WTC11 (cell line): Measurements from ENCODE around the gene AMN. TPM values are rescaled to one million over a fixed set of nuclear protein-coding genes. Genes with fewer than 3 reads are reported as not detected.

ENCODE experiments used
- CREB1 ChIP-seq: sonication (generic); formaldehyde crosslinking; IDR thresholded peaks from 2 replicates; pipeline ENCODE4 v1.8.0; 2023; ENCODE audit warnings: mild to moderate bottlenecking, missing genetic modification reagents
- CREM ChIP-seq: sonication (generic); formaldehyde crosslinking; IDR thresholded peaks from 2 replicates; pipeline ENCODE4 v1.8.1; 2022; ENCODE audit warnings: mild to moderate bottlenecking, missing genetic modification reagents, moderate library complexity
- ESRRA ChIP-seq: sonication (generic); formaldehyde crosslinking; IDR thresholded peaks from 2 replicates; pipeline ENCODE4 v1.8.1; 2022; ENCODE audit warnings: mild to moderate bottlenecking, missing genetic modification reagents, borderline replicate concordance
- FOXK1 ChIP-seq: sonication (generic); formaldehyde crosslinking; IDR thresholded peaks from 2 replicates; pipeline ENCODE4 v1.8.0; 2022; ENCODE audit warnings: mild to moderate bottlenecking, moderate library complexity, missing genetic modification reagents
- FOXP4 ChIP-seq: sonication (generic); formaldehyde crosslinking; IDR thresholded peaks from 2 replicates; pipeline ENCODE4 v1.8.0; 2022; ENCODE audit warnings: mild to moderate bottlenecking, missing genetic modification reagents
- KAT7 ChIP-seq: sonication (generic); formaldehyde crosslinking; IDR thresholded peaks from 2 replicates; pipeline ENCODE4 v1.8.1; 2023; ENCODE audit warnings: missing genetic modification reagents, mild to moderate bottlenecking, borderline replicate concordance
- NR3C1 ChIP-seq: sonication (generic); formaldehyde crosslinking; conservative IDR thresholded peaks from 2 replicates; pipeline ENCODE4 v1.8.1; 2023; ENCODE audit warnings: low read depth, mild to moderate bottlenecking, missing genetic modification reagents
- RELA ChIP-seq: sonication (generic); formaldehyde crosslinking; IDR thresholded peaks from 2 replicates; pipeline ENCODE4 v1.8.1; 2022; ENCODE audit warnings: missing genetic modification reagents, mild to moderate bottlenecking, borderline replicate concordance
- SOX15 ChIP-seq: fragments of 250-450 bp; sonication (Bioruptor Pico); IDR thresholded peaks from 2 replicates; pipeline ENCODE4 v1.9.0; 2021; ENCODE audit warnings: mild to moderate bottlenecking
- STAT6 ChIP-seq: sonication (generic); formaldehyde crosslinking; conservative IDR thresholded peaks from 2 replicates; pipeline ENCODE4 v1.8.1; 2023; ENCODE audit warnings: mild to moderate bottlenecking, low read depth, missing genetic modification reagents, moderate library complexity
- TEAD4 ChIP-seq: sonication (generic); formaldehyde crosslinking; IDR thresholded peaks from 2 replicates; pipeline ENCODE4 v1.8.0; 2022; ENCODE audit warnings: mild to moderate bottlenecking, missing genetic modification reagents
- ZBTB21 ChIP-seq: sonication (generic); formaldehyde crosslinking; IDR thresholded peaks from 2 replicates; pipeline ENCODE4 v1.8.1; 2023; ENCODE audit warnings: mild to moderate bottlenecking, missing genetic modification reagents, borderline replicate concordance
- ZNF121 ChIP-seq: sonication (generic); formaldehyde crosslinking; IDR thresholded peaks from 2 replicates; pipeline ENCODE4 v1.8.0; 2023; ENCODE audit warnings: missing genetic modification reagents
- ZNF138 ChIP-seq: sonication (generic); formaldehyde crosslinking; conservative IDR thresholded peaks from 2 replicates; pipeline ENCODE4 v1.8.1; 2022; ENCODE audit warnings: mild to moderate bottlenecking, moderate library complexity, missing genetic modification reagents
- ZNF263 ChIP-seq: sonication (generic); formaldehyde crosslinking; IDR thresholded peaks from 2 replicates; pipeline ENCODE4 v1.8.1; 2022; ENCODE audit warnings: low read depth, mild to moderate bottlenecking, moderate library complexity, missing genetic modification reagents
- total RNA-seq: library from RNA; stranded (reverse); gene quantifications from 3 replicates; pipeline ENCODE4 v1.2.3, GENCODE V29; 2021
- TF ChIP-seq, protein P1 (sequence below): sonication (generic); formaldehyde crosslinking; IDR thresholded peaks from 2 replicates; pipeline ENCODE4 v1.8.0; 2023; ENCODE audit warnings: missing genetic modification reagents, mild to moderate bottlenecking, borderline replicate concordance
- TF ChIP-seq, protein P2 (sequence below): sonication (generic); formaldehyde crosslinking; IDR thresholded peaks from 2 replicates; pipeline ENCODE4 v1.8.1; 2023; ENCODE audit warnings: mild to moderate bottlenecking, missing genetic modification reagents, moderate library complexity
- TF ChIP-seq, protein P3 (sequence below): sonication (generic); formaldehyde crosslinking; IDR thresholded peaks from 2 replicates; pipeline ENCODE4 v1.8.0; 2022; ENCODE audit warnings: mild to moderate bottlenecking, missing genetic modification reagents
- TF ChIP-seq, protein P4 (sequence below): fragments of 250-450 bp; sonication (Bioruptor Pico); IDR thresholded peaks from 2 replicates; pipeline ENCODE4 v1.8.0; 2021; ENCODE audit warnings: mild to moderate bottlenecking
- TF ChIP-seq, protein P5 (sequence below): sonication (generic); formaldehyde crosslinking; IDR thresholded peaks from 2 replicates; pipeline ENCODE4 v1.8.1; 2022; ENCODE audit warnings: mild to moderate bottlenecking, moderate library complexity, missing genetic modification reagents
- TF ChIP-seq, protein P6 (sequence below): sonication (generic); formaldehyde crosslinking; IDR thresholded peaks from 2 replicates; pipeline ENCODE4 v1.8.0; 2023; ENCODE audit warnings: missing genetic modification reagents
- TF ChIP-seq, protein P7 (sequence below): sonication (generic); formaldehyde crosslinking; IDR thresholded peaks from 2 replicates; pipeline ENCODE4 v1.8.1; 2023; ENCODE audit warnings: mild to moderate bottlenecking, moderate library complexity, missing genetic modification reagents

Gene AMN
- total RNA-seq, 1 experiment from 2014 or later, result 2.8 TPM

- TF ChIP-seq, protein P1, sequence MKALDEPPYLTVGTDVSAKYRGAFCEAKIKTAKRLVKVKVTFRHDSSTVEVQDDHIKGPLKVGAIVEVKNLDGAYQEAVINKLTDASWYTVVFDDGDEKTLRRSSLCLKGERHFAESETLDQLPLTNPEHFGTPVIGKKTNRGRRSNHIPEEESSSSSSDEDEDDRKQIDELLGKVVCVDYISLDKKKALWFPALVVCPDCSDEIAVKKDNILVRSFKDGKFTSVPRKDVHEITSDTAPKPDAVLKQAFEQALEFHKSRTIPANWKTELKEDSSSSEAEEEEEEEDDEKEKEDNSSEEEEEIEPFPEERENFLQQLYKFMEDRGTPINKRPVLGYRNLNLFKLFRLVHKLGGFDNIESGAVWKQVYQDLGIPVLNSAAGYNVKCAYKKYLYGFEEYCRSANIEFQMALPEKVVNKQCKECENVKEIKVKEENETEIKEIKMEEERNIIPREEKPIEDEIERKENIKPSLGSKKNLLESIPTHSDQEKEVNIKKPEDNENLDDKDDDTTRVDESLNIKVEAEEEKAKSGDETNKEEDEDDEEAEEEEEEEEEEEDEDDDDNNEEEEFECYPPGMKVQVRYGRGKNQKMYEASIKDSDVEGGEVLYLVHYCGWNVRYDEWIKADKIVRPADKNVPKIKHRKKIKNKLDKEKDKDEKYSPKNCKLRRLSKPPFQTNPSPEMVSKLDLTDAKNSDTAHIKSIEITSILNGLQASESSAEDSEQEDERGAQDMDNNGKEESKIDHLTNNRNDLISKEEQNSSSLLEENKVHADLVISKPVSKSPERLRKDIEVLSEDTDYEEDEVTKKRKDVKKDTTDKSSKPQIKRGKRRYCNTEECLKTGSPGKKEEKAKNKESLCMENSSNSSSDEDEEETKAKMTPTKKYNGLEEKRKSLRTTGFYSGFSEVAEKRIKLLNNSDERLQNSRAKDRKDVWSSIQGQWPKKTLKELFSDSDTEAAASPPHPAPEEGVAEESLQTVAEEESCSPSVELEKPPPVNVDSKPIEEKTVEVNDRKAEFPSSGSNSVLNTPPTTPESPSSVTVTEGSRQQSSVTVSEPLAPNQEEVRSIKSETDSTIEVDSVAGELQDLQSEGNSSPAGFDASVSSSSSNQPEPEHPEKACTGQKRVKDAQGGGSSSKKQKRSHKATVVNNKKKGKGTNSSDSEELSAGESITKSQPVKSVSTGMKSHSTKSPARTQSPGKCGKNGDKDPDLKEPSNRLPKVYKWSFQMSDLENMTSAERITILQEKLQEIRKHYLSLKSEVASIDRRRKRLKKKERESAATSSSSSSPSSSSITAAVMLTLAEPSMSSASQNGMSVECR, result no peak
- TF ChIP-seq ZNF263 (CRISPR knock-in tag) (no peak), SOX15 (CRISPR knock-in tag) (no peak), RELA (CRISPR knock-in tag) (peak; percentile 78; the same call in 1 of the 2 replicates), TEAD4 (CRISPR knock-in tag) (peak; percentile 63; the same call in 1 of the 2 replicates), ZNF138 (CRISPR knock-in tag) (no peak), ESRRA (CRISPR knock-in tag) (peak; percentile 57; the same call in 1 of the 2 replicates), STAT6 (CRISPR knock-in tag) (no peak; the same call in 1 of the 2 replicates), KAT7 (CRISPR knock-in tag) (0 out of 2 replicates have a peak, but pooled peaks have one; percentile 83), FOXK1 (CRISPR knock-in tag) (peak; percentile 83), FOXP4 (peak; percentile 77; the same call in 1 of the 2 replicates), ZBTB21 (CRISPR knock-in tag) (peak; percentile 20; the same call in 1 of the 2 replicates), ZNF121 (0 out of 2 replicates have a peak, but pooled peaks have one; percentile 7), NR3C1 (CRISPR knock-in tag) (no peak), CREB1 (0 out of 2 replicates have a peak, but pooled peaks have one; percentile 2), CREM (CRISPR knock-in tag) (0 out of 2 replicates have a peak, but pooled peaks have one; percentile 42)
- TF ChIP-seq, protein P2, sequence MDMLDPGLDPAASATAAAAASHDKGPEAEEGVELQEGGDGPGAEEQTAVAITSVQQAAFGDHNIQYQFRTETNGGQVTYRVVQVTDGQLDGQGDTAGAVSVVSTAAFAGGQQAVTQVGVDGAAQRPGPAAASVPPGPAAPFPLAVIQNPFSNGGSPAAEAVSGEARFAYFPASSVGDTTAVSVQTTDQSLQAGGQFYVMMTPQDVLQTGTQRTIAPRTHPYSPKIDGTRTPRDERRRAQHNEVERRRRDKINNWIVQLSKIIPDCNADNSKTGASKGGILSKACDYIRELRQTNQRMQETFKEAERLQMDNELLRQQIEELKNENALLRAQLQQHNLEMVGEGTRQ (CRISPR knock-in tag), result no peak
- TF ChIP-seq, protein P3, sequence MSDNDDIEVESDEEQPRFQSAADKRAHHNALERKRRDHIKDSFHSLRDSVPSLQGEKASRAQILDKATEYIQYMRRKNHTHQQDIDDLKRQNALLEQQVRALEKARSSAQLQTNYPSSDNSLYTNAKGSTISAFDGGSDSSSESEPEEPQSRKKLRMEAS, result peak; percentile 76
- TF ChIP-seq, protein P4, sequence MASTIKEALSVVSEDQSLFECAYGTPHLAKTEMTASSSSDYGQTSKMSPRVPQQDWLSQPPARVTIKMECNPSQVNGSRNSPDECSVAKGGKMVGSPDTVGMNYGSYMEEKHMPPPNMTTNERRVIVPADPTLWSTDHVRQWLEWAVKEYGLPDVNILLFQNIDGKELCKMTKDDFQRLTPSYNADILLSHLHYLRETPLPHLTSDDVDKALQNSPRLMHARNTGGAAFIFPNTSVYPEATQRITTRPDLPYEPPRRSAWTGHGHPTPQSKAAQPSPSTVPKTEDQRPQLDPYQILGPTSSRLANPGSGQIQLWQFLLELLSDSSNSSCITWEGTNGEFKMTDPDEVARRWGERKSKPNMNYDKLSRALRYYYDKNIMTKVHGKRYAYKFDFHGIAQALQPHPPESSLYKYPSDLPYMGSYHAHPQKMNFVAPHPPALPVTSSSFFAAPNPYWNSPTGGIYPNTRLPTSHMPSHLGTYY (CRISPR knock-in tag), result no peak
- TF ChIP-seq, protein P5, sequence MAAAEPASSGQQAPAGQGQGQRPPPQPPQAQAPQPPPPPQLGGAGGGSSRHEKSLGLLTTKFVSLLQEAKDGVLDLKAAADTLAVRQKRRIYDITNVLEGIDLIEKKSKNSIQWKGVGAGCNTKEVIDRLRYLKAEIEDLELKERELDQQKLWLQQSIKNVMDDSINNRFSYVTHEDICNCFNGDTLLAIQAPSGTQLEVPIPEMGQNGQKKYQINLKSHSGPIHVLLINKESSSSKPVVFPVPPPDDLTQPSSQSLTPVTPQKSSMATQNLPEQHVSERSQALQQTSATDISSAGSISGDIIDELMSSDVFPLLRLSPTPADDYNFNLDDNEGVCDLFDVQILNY (CRISPR knock-in tag), result peak; percentile 31; the same call in 1 of the 2 replicates
- TF ChIP-seq, protein P6, sequence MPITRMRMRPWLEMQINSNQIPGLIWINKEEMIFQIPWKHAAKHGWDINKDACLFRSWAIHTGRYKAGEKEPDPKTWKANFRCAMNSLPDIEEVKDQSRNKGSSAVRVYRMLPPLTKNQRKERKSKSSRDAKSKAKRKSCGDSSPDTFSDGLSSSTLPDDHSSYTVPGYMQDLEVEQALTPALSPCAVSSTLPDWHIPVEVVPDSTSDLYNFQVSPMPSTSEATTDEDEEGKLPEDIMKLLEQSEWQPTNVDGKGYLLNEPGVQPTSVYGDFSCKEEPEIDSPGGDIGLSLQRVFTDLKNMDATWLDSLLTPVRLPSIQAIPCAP (CRISPR knock-in tag), result peak; percentile 74; the same call in 1 of the 2 replicates
- TF ChIP-seq, protein P7, sequence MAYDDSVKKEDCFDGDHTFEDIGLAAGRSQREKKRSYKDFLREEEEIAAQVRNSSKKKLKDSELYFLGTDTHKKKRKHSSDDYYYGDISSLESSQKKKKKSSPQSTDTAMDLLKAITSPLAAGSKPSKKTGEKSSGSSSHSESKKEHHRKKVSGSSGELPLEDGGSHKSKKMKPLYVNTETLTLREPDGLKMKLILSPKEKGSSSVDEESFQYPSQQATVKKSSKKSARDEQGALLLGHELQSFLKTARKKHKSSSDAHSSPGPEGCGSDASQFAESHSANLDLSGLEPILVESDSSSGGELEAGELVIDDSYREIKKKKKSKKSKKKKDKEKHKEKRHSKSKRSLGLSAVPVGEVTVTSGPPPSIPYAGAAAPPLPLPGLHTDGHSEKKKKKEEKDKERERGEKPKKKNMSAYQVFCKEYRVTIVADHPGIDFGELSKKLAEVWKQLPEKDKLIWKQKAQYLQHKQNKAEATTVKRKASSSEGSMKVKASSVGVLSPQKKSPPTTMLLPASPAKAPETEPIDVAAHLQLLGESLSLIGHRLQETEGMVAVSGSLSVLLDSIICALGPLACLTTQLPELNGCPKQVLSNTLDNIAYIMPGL (CRISPR knock-in tag), result peak; percentile 55; the same call in 1 of the 2 replicates
- TF ChIP-seq, all 79 proteins: peak for 23
Observed at GRCh38 chr14:102928412-102929240, 6.2 kb downstream of the AMN start (continued).
